SK-N-MC (cell line): ENCODE measurements around the gene HEMK1.

ENCODE experiments used
- DNase-seq: peaks from one replicate; pipeline ENCODE4 v3.0.0-alpha.2; 2011; ENCODE audit warnings: low read depth, low spot score
- H3K27ac ChIP-seq: fragments of 200-600 bp; sonication (generic); 2 replicates; pipeline ENCODE4 v1.5.1; 2016; ENCODE audit warnings: mixed run types
- H3K36me3 ChIP-seq: fragments of 200-600 bp; sonication (generic); 2 replicates; pipeline ENCODE4 v1.6.1; 2017; ENCODE audit warnings: antibody characterized with exemption, low read length, mixed read lengths; ENCODE audit not compliant: insufficient read depth
- H3K4me3 ChIP-seq: fragments of 200-600 bp; sonication (generic); 2 replicates; pipeline ENCODE4 v1.5.1; 2016
- H3K9ac ChIP-seq: fragments of 200-600 bp; sonication (generic); 2 replicates; pipeline ENCODE4 v1.8.0; 2017; ENCODE audit warnings: mixed run types, mixed read lengths; ENCODE audit not compliant: insufficient read length
- H3K9me3 ChIP-seq: fragments of 200-600 bp; sonication (generic); 2 replicates; pipeline ENCODE4 v1.6.1; 2017; ENCODE audit warnings: low read depth, mild to moderate bottlenecking, antibody characterized with exemption, low read length, moderate library complexity, mixed read lengths
- EZH2 ChIP-seq: fragments of 200-600 bp; sonication (generic); IDR thresholded peaks from one replicate; pipeline ENCODE4 v1.6.1; 2017; ENCODE audit warnings: antibody characterized with exemption
- FOXP2 ChIP-seq: optimal IDR thresholded peaks from 2 replicates; pipeline ENCODE3; 2011; ENCODE audit warnings: mild to moderate bottlenecking, moderate library complexity; ENCODE audit not compliant: insufficient read depth; ENCODE audit errors: extremely low read length, control extremely low read depth
- POLR2AphosphoS5 ChIP-seq: IDR thresholded peaks from 2 replicates; pipeline ENCODE4 v1.6.1; 2012; ENCODE audit warnings: mild to moderate bottlenecking, low read depth, low read length, borderline replicate concordance

HEMK1 gene

DNA sequence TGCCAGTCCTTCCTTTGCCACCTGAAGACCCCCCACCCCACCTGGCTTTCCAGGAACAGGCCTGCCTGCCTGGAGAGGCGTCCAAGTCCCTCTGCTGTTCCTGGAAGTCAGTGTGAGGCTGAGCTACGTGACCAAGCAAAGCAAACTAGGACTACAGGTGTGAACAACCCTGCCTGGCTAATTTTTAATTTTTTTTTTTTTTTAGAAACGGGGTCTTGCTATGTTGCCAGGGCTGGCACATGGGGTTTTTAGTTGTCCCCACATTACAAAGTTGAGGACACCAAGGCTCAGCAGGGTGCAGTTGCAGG, 17.4 kb downstream of the HEMK1 start:
- DNase-seq = no peak
- H3K36me3 ChIP-seq = no peaks in the 10 kb centered on the region
- no peaks in the 10 kb centered on the region for H3K9me3 ChIP-seq
- TF ChIP-seq FOXP2 (no peak), EZH2 (no peak), POLR2AphosphoS5 (no peak)
- no peak overlapping the region for H3K4me3 ChIP-seq
- H3K27ac ChIP-seq = no peak overlapping the region
- H3K9ac ChIP-seq = no peak overlapping the region

DNA sequence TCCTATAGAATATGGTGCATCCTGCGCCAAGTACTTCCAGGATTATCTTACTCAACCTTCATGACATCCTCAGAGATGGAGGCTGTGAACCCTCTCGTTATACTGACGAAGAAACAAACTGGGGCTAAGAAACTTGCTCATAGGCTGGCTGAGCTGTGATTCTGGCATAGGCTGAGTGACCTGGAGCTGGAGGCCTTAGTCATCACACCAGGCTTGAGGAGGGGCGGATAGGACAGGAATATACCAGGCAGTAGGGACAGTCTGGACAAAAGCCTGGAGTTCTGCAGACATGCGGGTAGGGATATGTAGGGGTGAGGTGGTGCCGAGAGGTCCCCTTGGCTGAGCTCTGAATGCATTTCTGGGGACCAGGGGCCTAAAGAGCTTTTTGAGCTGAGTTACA, 18.1 kb downstream of the HEMK1 start:
- Histone ChIP-seq H3K9me3 (no peaks in the 10 kb centered on the region), H3K4me3 (no peak overlapping the region), H3K36me3 (no peaks in the 10 kb centered on the region), H3K27ac (no peak overlapping the region), H3K9ac (no peak overlapping the region)
- DNase-seq = no peak
- TF ChIP-seq EZH2 (no peak), POLR2AphosphoS5 (no peak), FOXP2 (no peak)

DNA sequence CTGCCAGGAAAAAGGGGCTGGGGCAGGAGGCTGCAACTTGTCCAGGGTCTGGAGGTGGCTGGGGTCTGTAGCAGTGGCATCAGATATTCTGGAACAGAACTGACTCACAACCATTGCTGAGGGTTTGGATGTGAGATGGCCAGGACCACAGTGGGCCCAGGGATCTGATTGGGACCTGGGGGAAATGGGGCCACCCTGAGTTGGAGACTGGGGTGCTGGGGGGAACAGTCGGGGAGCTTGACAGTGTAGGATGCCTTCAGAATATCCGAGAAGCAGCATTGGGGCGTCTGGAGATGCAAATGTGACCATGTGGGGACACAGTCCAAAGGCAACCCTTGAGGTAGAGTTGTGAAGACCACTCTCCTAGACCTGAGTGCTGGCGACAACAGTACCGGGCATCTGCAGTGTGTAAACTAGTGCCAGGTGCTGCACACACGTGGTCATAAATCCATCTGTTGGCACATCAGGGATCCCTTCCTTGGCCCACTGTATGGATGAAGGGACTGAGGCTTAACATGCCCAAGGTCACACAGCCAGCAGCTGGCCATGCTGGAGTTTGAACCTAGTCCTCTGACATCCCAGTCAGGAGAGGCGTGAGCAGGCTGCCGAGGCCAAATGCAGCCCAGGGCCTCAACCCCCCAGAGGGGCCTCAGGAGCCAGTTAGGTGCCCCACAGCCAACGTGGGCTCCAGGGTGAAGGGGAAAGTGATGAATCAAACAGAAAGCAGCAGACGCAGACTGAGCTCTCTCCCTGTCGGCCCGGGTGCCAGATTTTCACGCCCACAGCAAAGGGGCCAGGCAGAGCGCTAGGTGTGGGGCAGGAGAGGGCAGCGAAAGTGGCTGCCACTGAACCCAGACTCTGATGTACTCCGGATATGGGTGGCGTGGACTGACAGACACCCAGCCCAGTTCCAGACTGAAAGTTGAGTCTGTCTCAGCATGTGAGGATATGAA, 18.8 kb downstream of the HEMK1 start:
- no peaks in the 10 kb centered on the region for H3K9me3 ChIP-seq
- no peak overlapping the region for H3K9ac ChIP-seq
- H3K36me3 ChIP-seq = no peaks in the 10 kb centered on the region
- no peak overlapping the region for H3K27ac ChIP-seq
- no peak overlapping the region for H3K4me3 ChIP-seq
- TF ChIP-seq EZH2 = no peak
- TF ChIP-seq POLR2AphosphoS5 = no peak
- TF ChIP-seq FOXP2 = no peak
- DNase-seq = no peak

DNA sequence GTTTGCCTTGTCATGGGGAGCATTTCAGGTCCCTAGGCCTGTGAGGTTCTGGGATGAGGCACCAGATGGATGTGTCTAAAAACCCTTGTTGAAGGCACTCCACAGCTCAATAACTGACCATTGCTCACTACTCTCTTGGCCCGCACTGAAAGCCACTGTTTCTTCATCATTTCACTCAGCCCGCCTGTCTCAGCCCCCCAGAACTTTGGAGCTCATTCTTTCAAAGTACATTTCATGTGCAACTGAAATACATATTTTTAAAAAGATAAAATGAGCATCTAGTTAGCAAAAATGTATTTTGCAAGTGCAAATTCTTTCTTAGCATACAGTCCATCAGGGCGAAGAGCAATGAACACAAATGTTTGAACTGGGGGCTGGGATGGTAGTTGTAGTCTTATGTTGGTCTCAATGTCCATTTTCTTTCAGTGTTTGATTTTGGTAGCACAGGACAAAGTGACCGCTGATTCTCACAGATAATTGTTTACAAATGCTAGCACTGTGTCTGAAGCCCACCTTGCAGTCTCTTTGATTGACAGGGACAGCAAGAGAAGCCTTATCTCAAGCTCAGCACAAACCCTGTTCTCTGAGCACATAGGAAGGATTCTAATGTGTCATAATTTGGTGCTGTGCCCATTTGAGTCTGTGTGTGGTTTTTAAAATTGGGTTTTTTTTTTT, 19.6 kb downstream of the HEMK1 start:
- Histone ChIP-seq H3K36me3 (no peaks in the 10 kb centered on the region), H3K27ac (no peak overlapping the region), H3K4me3 (no peak overlapping the region), H3K9ac (no peak overlapping the region), H3K9me3 (no peaks in the 10 kb centered on the region)
- DNase-seq = no peak
- TF ChIP-seq POLR2AphosphoS5 = no peak

DNA sequence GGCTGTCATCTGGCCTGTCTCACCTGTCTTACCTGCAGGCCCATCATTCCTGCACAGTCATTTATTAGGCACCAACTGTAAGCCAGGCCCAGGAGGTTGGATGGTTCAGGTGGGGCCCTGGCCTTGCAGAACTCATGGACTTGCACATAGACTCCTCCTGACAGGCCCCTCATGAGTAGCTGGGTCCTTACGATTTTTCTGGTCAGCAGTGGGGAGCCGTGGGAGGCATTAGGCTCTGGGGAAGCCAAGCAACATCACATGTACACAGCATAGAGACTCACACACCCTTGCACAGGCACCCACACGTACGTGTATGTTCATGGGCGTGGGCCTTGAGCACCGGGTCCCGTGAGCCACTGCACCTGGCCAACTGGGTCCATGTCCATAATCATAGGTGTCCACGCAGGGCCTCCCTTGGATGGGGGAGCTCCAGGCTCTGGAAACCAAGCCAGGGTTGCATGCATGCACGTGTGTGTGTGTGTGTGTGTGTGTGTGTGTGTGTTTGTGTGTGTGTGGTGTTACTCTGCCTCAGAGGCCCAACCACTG, 21.9 kb downstream of the HEMK1 start:
- DNase-seq = no peak
- TF ChIP-seq EZH2 (no peak), FOXP2 (no peak), POLR2AphosphoS5 (no peak)
- Histone ChIP-seq H3K9me3 (no peaks in the 10 kb centered on the region), H3K36me3 (no peaks in the 10 kb centered on the region), H3K4me3 (no peak overlapping the region), H3K27ac (no peak overlapping the region), H3K9ac (no peak overlapping the region)

DNA sequence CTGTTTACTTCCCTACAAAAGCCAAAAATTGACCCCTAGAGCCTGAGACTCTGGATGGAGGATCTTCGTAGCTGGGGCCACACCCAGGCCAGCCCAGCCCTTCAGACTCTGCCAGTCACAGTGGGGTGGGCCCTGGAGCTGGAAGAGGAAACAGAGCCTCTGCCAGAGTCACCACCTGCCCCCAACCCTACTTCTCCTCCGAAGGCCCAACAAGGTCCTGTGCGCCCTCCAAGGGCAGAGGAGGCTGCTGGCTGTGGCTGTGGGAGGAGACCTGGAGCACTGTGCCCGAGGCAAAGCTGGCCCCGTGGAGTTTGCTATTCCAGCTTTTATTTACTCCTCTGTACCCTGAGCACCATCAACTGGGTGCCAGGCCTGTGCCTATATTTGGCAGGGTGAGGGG, 23.2 kb downstream of the HEMK1 start:
- TF ChIP-seq POLR2AphosphoS5 = no peak
- TF ChIP-seq EZH2 = no peak
- Histone ChIP-seq H3K36me3 (no peaks in the 10 kb centered on the region), H3K9me3 (no peaks in the 10 kb centered on the region), H3K4me3 (no peak overlapping the region), H3K9ac (no peak overlapping the region), H3K27ac (no peak overlapping the region)
- DNase-seq = no peak

DNA sequence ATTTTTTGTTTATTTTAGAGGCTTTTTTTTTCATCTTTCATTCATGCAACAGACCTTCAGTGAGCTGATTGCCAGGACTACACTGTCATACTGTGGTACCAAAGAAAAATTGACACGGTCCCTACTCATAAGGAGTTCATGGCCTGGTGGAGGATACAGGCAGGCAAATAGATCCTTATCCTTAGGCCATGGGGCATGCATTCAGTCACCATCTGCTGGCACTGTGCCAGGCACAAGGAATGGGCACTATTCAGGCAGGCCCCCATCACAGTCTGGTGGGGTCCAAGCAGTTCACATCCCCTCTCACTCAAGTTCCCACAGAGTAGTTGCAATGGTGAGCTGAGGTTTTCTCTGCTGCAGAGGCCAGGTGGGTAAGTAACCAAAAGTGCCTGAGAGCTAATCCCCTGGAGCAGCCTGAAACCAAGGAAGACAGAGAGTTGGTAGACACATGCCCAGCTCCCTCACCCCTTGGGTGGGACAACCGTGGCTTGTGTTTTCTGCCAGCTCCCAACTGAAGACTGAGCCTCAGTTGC, 25.0 kb downstream of the HEMK1 start:
- H3K27ac ChIP-seq = no peak overlapping the region
- no peak overlapping the region for H3K4me3 ChIP-seq
- H3K9me3 ChIP-seq = no peaks in the 10 kb centered on the region
- no peak overlapping the region for H3K9ac ChIP-seq
- no peak for DNase-seq
- H3K36me3 ChIP-seq = no peaks in the 10 kb centered on the region
- TF ChIP-seq FOXP2 (no peak), POLR2AphosphoS5 (no peak), EZH2 (no peak)

DNA sequence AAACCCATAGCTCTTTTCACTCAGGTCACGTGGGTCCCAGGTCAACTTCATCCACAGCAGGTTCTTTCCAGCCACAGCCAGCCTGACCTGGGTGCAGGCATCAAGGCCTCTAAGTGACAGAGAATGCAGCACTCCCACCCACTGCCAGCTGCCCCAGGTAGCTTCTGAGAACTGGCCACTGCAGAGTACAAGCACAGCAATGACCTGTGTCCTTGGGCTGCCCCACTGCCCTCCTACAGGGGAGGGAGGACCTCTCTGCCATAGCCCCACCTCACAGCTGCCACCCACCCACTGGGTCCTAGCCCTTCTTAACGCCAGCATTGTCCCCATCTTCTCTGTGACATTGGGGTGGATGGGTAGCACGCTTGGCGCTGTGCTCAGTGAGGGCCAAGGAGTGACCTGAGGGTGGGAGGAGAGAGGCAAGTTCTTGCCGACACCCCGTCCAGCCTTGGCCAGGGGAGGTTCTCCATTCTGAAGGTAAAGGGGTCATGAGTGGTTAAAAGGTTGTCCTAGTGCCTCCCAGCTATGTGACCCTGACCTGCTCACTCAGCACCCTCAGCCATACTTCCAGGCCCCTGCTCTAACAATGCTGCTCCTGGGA, 29.9 kb downstream of the HEMK1 start:
- Histone ChIP-seq H3K4me3 (no peak overlapping the region), H3K36me3 (no peaks in the 10 kb centered on the region), H3K27ac (no peak overlapping the region), H3K9ac (no peak overlapping the region), H3K9me3 (no peaks in the 10 kb centered on the region)
- TF ChIP-seq POLR2AphosphoS5 = no peak
- TF ChIP-seq EZH2 = no peak
- TF ChIP-seq FOXP2 = no peak
- no peak for DNase-seq
